Activated T-cell treated with anti-CD3 and anti-CD28 coated beads for 1 hour (primary cell): ENCODE data around the gene PPP1R18.
"Not testable (repeated sequence)": the region's sequence is repeated elsewhere in the genome, so short reads cannot be mapped to it uniquely, and the experiment has no call there.

Experiments used
- DNase-seq: peaks from one replicate; pipeline ENCODE4 v3.0.0-alpha.2; 2020; ENCODE audit warnings: low read depth

Gene PPP1R18

DNA sequence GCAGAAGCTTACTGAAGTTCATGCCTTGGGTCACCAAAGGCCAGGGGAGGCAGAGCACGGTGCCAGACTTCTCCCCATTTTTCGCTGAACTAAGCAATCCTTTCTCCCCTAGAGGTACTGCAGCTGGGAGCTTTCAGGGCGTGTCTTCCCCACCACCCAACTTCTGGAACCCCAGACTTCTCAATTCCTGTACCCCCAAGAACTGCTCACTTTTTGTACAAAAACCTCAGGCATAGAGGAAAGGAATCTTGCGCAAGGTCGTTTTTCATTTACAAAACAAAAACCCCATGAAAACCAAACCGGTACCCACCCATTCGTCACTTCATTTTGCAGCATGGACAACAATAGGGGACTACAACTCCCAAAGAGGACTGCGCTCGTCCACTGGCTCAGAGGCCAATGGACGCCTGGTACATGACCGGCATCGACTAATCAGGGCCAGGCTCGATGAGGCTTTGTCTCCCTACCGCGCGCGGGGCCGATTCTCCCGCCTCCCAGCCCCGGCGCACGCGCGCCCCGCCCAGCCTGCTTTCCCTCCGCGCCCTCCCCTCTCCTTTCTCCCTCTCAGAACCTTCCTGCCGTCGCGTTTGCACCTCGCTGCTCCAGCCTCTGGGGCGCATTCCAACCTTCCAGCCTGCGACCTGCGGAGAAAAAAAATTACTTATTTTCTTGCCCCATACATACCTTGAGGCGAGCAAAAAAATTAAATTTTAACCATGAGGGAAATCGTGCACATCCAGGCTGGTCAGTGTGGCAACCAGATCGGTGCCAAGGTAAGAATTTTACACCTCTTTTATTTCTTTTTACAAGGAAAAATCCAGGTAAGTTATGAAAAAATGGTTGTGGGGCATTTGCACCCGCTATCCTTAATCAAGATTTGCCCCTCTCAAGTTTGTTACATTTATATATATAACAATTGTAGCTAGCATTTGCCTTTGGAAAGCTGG is 33.6 kb upstream of the PPP1R18 start, which contains the start of gene TUBB:
TUBB (plus strand) TSS at position 562 of the 947 bp plus-strand sequence; CDS start at position 717, 155 bp downstream.
- DNase-seq = peak; percentile 92

DNA sequence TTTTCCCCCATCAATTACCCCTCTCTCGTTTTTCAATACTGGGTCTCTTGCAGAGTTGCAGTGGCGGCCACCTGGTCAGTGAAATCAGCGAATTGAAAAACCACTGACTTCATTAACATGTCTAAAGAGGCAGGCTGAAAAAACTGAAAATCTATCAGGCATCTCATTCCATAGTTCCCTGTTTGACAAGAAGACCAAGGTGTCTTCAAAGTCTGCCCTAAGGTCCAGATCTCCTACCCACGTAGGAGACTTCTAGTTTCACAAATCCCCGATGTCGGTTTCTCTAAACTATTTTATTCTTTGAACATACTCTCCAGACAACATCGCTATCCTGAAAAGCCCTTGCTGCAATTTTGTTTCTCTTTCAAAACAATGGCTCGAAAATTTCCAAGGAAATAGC is 32.9 kb upstream of the PPP1R18 start:
- DNase-seq = no peak

DNA sequence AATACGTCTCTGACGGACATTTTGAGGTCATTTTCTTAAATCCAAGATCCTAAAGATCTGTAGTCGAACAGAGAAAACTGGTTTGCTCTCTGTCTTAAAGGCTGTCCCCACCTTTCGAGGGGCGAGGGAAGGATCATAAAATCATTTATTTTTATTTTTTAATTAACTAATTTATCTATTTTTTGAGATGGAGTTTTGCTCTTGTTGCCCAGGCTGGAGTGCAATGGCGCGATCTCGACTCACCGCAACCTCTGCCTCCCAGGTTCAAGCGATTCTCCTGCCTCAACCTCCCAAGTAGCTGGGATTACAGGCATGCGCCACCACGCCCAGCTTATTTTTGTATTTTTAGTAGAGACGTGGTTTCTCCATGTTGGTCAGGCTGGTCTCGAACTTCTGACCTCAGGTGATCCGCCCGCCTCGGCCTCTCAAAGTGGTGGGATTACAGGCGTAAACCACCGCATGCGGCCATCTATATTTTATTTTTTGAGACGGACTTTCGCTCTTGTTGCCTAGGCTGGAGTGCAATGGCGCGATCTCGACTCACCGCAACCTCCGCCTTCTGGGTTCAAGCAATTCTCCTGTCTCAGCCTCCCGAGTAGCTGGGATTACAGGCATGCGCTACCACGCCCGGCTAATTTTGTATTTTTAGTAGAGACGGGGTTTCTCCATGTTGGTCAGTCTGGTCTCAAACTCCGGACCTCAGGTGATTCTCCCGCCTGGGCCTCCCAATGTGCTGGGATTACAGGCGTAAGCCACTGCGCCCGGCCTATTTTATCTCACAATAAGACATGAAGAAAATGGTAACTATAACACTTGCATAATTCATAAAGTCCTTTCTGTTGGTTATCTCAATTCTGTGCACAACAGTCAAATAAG is 31.6 kb upstream of the PPP1R18 start:
- DNase-seq = not testable (repeated sequence)

DNA sequence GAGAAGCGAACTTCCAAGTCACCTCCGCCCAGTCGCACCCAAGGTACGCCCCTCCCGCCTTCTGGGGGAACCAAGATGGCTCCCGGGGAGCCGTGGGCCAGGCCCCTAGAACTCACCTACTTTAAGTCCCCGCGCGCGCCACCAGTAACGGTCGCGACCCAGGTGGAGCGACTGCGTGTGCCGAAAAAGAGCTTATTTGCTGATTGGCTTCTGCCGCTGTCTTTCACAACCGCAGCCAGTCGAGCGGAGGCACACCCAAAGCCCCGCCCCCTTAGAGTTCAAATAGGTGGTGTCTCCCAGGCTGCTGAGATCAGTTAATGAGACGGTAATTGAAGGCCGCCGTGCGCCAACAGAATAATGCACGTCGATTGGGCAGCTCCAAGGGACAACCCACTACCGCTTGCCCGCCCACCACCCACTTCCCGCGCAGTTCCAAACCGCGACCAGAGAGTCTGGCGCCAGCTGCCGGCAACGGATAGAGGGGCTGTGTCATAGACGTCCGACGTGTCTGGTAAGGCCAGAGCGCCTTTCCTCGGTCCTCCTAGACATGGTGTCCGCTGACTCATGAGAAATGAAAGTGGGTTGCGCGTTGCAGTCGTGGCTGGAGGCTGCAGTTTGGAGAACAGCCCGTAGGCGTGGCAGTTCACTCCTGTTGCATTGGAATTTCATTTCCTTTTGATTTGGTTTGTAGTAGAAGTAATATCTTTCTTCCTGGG is 30.8 kb upstream of the PPP1R18 start, which contains the start of gene MDC1:
MDC1 (minus strand) TSS at position 153 of the 716 bp plus-strand sequence. CDS start 2,106 bp downstream, outside the sequence.
- peak; percentile 96 for DNase-seq

DNA sequence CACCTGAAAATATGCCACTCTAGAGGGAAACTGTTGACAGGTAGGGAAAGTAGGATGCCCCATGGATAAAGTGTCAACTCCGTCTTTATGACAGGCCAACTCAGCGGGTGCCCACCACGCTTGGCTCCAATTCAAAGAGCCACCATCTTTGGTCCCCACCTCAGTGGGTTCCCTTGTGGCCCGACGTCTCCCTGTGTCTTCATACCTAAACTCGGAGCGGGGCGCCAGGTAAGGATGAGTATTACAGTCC is 30.4 kb upstream of the PPP1R18 start:
- DNase-seq = no peak

DNA sequence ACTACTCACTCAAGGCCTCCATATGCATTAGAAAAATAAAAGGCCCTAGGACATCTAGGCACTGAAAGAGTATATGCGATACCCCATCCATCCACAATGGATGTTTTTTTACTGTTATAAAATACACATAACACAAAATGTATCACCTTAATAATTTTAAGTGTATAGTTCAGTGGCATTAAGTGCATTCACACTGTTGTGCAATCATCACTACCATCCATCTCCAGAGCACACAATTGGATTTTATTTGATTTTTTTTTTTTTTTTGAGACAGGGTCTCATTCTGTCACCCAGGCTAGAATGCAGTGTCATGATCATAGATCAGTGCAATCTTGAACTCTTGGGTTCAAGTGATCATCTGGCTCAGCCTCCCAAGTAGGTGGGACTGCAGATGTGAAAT is 27.8 kb upstream of the PPP1R18 start:
- DNase-seq = no peak

DNA sequence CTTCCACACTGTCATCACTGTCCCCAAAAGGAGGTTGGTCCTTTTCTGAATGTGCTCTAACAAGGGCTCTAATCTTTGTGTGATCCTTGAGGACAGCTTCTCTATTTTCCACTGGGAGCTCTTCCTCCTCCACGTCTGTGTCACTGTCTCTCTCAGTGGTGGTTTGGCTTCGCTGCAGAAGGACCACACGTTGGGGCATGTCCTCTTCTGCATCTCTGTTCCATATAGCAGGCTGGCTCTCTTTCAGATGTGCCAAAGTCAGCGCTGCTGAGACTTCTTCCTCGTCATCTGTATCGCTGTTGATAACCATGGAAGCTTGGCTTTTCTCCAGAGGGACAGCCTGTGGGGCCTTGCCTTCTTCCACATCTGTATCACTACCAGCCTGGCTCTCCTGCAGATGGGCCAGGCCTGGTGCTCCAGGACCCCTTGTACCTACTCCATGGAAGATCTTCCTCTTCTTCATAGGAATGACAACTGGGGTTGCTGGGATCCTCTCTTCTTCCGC is 26.0 kb upstream of the PPP1R18 start:
- no peak for DNase-seq

DNA sequence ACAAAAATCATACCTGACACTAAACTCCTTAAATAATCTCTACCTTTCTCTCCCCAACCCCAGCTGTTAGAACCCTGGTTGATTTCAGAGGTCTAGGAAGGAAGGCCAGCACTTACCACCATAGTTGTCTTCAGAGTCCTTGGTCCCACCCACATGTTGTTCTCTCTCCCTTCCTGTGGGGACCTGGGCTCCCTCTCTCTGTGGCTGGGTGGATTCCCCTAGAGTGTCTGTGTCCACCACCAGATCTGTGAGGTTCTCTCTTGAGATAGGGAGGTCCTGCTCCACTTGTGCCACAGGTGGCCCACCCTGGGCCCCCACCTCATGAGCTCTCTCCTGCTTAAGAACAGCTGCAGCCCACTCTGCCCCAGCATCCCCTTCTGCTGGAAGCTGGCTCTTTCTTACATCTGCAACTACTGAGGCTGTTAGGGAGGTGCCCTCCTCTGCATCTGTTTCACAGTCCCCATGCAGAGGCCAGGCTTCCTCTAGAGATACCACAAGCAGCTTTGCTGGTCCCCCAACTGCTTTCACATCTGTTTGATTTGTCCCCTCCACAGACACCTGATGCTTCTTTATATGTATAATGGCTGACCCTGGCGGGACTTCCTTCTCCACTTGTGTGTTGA is 25.4 kb upstream of the PPP1R18 start:
- DNase-seq = no peak

DNA sequence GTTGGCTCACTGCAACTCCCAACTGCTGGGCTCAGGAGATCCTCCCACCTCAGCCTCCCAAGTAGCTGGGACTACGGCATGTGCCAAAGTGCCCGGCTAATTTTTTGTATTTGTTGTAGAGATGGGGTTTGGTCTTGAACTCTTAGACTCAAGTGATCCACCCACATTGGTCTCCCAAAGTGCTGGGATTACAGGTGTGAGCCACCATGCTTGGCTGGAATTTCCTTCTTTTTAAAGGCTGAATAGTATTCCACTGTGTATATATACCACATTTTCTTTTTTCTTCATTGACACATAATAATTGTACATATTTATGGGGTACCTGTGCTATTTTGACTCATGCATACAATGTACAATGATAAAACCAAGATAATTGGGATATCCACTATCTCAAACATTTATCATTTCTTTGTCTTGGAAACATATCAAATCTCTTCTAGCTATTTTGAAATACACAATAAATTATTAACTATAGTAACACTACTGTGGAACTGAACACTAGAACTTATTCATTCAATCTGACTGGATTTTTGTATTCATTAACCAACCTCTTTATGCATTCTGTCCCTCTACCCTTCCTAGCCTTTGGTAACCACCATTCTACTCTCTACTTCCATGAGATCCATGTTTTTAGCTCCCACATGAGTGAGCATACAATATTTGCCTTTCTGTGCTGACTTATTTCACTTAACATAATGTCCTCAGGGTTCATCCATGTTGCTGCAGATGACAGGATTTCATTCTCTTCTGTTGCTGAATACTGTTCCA is 22.8 kb upstream of the PPP1R18 start:
- no peak for DNase-seq

DNA sequence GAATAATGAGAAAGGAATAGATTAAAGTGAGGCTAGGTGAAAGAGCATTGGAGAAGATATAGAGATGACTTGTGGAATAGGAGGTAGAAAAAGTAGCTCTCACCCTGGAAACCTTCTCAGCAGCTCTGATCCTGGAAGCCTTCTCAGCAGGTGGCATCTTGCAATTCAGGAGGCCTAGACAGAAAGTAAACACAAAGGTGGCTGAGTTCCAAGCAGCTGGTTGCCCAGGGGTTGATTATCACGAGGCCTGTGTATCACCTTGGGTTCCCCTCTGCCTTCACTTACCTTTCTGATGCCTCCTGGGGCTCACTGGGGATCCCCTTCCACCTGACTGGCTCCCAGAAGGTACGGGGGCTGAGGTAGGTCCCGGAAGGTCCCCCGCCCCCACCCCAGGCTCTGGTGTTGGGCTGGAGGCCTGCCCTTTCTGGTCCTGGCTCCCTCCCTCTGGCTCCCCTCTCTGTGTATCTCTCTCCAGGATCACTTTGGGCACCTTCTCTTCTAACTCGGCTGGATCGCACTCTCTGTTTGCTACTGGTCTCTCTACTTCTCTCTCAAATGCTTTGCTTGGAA is 20.9 kb upstream of the PPP1R18 start:
- DNase-seq = no peak

DNA sequence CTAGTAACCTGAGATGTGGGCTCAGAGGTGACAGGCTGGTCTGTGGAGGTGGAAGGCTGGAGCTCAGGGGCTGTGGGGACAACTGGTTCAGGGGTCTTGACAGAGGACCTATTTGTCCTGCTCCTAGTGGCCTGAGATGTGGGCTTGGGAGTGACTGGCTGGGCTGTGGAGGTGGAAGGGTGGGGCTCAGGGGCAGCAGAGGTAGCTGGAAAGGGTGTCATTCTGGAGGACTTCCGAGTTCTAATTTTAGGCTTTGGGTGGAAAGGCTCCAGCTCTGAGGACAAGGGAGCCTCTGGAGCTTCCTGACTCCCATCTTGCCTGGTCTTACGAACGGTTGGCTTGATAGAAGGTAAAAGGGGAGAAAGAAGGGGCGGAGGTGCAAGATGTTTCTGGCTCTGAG is 19.2 kb upstream of the PPP1R18 start:
- DNase-seq = no peak

DNA sequence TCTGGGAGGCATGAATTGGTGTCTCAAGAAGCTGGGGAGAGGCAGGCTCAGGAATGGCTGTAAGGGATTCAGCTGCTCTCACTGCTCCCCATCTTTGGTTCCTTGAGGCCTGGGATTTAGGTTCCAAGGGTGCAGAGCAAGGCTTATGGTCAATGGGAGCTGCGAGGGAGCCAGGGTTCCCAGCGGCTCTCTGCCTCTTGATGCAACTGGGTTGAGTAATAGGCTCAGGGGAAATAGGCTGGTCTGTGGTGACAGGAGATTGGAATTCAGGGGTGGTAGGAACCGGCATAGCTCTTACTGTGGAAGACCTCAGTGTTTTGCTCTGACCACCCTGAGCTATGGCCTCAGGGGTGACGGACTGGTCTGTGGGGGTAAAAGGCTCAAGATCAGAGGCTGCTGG is 17.4 kb upstream of the PPP1R18 start:
- DNase-seq = no peak

DNA sequence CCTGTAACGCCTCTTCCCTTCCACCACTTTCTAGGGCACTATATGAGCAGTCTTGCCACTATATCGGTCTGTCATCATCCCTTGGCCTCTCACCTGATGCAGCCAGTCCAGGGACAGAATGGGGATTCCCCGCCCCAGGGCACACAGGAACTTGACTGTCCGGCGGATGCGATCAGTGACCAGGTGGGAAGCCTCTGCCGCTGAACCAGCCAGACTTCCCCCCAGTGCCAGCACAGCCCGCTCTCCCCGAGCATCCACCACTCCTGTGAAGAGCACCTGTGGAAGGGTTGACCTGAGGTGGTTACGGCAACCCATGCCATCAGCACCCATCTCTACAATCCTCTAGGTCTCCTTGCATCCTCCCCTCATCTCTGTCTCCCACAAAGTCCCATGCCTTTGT is 16.6 kb upstream of the PPP1R18 start:
- DNase-seq = no peak

DNA sequence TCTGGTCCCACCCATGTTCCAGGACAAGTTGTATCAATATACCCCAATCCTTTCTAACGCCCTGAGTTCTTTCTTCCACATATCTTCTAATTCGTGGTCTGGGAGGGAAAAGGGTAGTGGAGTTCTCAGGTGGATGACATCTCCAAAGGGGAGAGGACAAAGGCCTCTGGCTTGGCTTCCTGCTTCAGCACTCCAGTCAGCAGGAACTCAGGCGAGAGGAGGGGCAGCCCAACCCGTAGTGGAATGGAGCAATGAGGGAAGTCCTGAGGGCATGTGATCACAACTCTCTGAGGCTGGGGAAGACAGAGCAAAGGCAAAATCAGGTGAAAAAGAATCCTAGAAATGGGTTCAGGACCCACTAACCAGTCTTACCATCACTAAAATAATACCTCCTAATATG is 13.9 kb upstream of the PPP1R18 start:
- DNase-seq = no peak

DNA sequence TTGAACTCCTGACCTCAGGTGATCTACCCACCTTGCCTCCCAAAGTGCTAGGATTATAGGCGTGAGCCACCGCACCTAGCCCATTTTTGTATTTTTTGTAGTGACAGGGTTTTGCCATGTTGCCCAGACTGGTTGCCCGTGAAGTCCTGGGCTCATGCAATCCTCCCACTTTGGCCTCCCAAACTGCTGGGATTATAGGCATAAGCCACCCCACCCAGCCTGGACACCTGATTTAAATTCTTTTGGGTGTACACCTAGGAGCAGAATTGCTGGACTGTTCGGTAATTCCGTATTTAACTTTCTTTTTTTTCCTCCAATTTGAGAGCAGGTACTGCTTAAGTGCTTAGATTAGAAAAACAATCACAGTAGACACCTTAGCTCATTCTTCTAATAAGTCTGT is 10.0 kb upstream of the PPP1R18 start:
- no peak for DNase-seq

DNA sequence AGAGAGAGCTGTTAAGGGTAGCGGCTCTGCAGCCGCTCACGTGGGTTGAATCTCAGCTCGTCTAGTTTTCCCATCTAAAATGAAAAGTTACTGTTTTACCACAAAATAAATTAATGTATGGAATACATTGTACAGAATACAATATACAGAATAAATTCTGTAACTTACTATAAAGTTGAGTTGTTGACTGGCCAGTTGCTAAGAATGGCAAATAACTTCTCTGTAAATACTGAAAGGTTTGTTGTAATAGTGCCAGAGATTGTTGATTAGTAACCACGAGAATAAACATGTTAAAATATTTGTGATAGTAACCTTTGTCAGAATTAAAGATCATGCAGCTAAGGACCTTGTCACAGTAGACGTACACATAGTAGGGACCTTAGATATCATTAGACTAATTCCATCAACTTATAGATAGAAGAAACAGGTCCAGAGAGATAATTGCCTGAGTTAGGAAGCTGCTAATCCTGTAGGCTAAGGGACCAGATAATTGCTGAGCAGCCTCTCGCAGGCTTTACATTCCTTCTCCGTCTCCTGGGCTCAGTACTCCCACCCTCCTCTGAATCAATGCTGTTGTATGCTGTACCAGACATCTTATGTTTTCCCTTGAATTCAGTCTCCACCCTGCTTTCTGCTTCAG is 4.9 kb upstream of the PPP1R18 start:
- no peak for DNase-seq

DNA sequence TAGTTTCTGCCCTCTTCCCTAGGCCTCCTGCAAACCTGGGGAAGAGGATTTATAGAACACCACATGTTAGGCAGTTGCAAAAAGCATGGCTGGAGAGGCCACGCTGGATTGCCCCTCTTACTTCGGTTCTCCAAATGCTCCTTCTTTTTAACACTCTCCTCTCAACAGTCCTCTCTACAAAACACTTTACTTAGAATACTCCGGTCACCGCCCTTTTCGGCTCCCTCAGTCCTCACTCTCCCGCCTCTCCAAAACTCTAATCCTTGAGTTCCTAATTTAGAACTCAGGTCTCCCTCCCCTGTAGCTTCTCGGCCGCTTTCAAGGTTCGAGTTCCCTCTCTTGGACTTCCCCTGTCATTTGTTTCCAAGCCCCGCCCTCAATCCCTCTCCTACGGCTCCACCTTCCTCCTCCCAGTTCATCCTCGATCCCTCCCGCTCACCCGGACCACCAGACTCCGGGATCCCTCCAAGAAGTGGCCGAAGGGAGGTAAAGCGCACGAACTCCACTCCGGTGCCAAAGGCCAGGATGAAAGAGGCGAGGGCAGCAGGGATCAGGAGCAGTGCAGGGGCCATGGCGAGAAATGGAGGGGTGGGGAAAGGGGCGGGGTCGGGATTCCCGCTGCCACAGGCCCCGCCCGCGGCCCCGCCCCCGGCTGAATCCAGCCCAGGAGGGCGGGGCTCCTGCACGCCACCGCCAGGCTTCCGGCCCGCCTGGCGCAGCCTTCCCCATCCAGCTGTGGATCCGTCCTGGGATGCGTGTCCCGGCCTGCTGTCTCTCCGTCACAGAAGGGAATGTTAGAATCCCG is 4.2 kb upstream of the PPP1R18 start, which contains the start of gene NRM:
NRM (minus strand) TSS at position 582 of the 805 bp plus-strand sequence; CDS start at position 572, 10 bp downstream.
- DNase-seq = peak; percentile 71

DNA sequence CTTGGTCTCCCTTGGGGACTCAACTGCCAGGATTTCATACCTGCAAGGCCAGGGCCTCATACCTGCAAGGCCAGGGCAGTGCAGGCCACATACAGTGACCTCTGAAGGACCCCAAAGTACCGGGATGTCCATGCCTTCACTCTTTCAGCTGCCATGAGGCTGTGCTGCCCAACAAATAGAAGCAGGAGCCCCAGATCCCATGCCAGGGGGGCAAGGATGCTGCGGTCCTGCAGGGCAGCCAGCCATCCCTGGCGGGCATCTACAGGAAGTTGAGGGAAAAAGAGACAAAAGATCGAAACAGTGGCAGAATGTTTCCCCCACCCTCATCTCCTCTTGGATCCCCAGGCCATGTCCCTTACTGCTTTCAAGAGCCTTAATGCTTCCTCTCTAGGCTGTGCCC is 3.5 kb upstream of the PPP1R18 start:
- DNase-seq = no peak
